Activated naive CD8-positive, alpha-beta T cell (primary cell): ENCODE measurements around the gene TOP2A.

ENCODE experiments used
- H3K27ac Mint-ChIP-seq: one replicate; pipeline ENCODE4 v1.8.0; 2021; ENCODE audit warnings: mixed read lengths
- H3K27me3 Mint-ChIP-seq: one replicate; pipeline ENCODE4 v1.8.0; 2021; ENCODE audit warnings: mixed read lengths
- H3K36me3 Mint-ChIP-seq: one replicate; pipeline ENCODE4 v1.8.0; 2021; ENCODE audit warnings: mixed read lengths
- H3K4me1 Mint-ChIP-seq: one replicate; pipeline ENCODE4 v1.8.0; 2021; ENCODE audit warnings: low read depth, mixed read lengths
- H3K4me3 Mint-ChIP-seq: one replicate; pipeline ENCODE4 v1.8.0; 2021; ENCODE audit warnings: mild to moderate bottlenecking, mixed read lengths
- H3K9me3 Mint-ChIP-seq: one replicate; pipeline ENCODE4 v1.8.0; 2021; ENCODE audit warnings: low read depth, mixed read lengths

Gene TOP2A

GRCh38 chr17:40344421-40345160 is 73.1 kb downstream of the TOP2A start:
- Mint-ChIP-seq H3K27ac (peak overlapping the region; percentile 74), H3K4me1 (peaks cover 78% of the 10 kb centered on the region), H3K9me3 (no peaks in the 10 kb centered on the region), H3K27me3 (no peaks in the 10 kb centered on the region), H3K36me3 (peaks cover 5% of the 10 kb centered on the region), H3K4me3 (peak overlapping the region; percentile 78)

GRCh38 chr17:40343219-40344119 is 74.2 kb downstream of the TOP2A start:
- Mint-ChIP-seq H3K9me3 (no peaks in the 10 kb centered on the region), H3K4me3 (peak overlapping the region; percentile 79), H3K36me3 (peaks cover 5% of the 10 kb centered on the region), H3K27me3 (no peaks in the 10 kb centered on the region), H3K27ac (peak overlapping the region; percentile 54), H3K4me1 (peaks cover 77% of the 10 kb centered on the region)

GRCh38 chr17:40342504-40343218 is 75.0 kb downstream of the TOP2A start:
- H3K27ac Mint-ChIP-seq = peak overlapping the region; percentile 54
- peaks cover 79% of the 10 kb centered on the region for H3K4me1 Mint-ChIP-seq
- H3K27me3 Mint-ChIP-seq = no peaks in the 10 kb centered on the region
- peak overlapping the region; percentile 79 for H3K4me3 Mint-ChIP-seq
- peaks cover 5% of the 10 kb centered on the region for H3K36me3 Mint-ChIP-seq
- no peaks in the 10 kb centered on the region for H3K9me3 Mint-ChIP-seq

GRCh38 chr17:40341808-40342503 is 75.7 kb downstream of the TOP2A start:
- H3K36me3 Mint-ChIP-seq = peaks cover 5% of the 10 kb centered on the region
- peaks cover 80% of the 10 kb centered on the region for H3K4me1 Mint-ChIP-seq
- H3K27me3 Mint-ChIP-seq = no peaks in the 10 kb centered on the region
- peak overlapping the region; percentile 52 for H3K4me3 Mint-ChIP-seq
- H3K9me3 Mint-ChIP-seq = no peaks in the 10 kb centered on the region
- H3K27ac Mint-ChIP-seq = no peak overlapping the region

GRCh38 chr17:40340880-40341807 is 76.6 kb downstream of the TOP2A start:
- Mint-ChIP-seq H3K4me1 (peaks cover 77% of the 10 kb centered on the region), H3K27me3 (no peaks in the 10 kb centered on the region), H3K36me3 (peaks cover 5% of the 10 kb centered on the region), H3K9me3 (no peaks in the 10 kb centered on the region), H3K4me3 (peak overlapping the region; percentile 83), H3K27ac (peak overlapping the region; percentile 81)

GRCh38 chr17:40340327-40340726 is 77.4 kb downstream of the TOP2A start:
- Mint-ChIP-seq H3K27me3 (no peaks in the 10 kb centered on the region), H3K4me3 (peak overlapping the region; percentile 83), H3K36me3 (peaks cover 5% of the 10 kb centered on the region), H3K27ac (peak overlapping the region; percentile 81), H3K9me3 (no peaks in the 10 kb centered on the region), H3K4me1 (peaks cover 71% of the 10 kb centered on the region)

- no peaks in the 10 kb centered on the region for H3K27me3 Mint-ChIP-seq
- peaks cover 72% of the 10 kb centered on the region for H3K4me1 Mint-ChIP-seq
- H3K36me3 Mint-ChIP-seq = peaks cover 5% of the 10 kb centered on the region
- peak overlapping the region; percentile 2 for H3K4me3 Mint-ChIP-seq
- peak overlapping the region; percentile 58 for H3K27ac Mint-ChIP-seq
- H3K9me3 Mint-ChIP-seq = no peaks in the 10 kb centered on the region
Measured at GRCh38 chr17:40338941-40339649, 78.6 kb downstream of the TOP2A start.
